Measurements from ENCODE around the gene KCNN1. TPM values are rescaled to one million over a fixed set of nuclear protein-coding genes. Genes with fewer than 3 reads are reported as not detected.
"Not testable (repeated sequence)": the region's sequence is repeated elsewhere in the genome, so short reads cannot be mapped to it uniquely, and the experiment has no call there.

KCNN1 gene
- total RNA-seq = 16.3 TPM

GRCh38 chr19:17966550-17967256 is at the start of gene KCNN1:
Gene KCNN1 (plus strand): TSS chr19:17967107. CDS start chr19:17973889, 6,782 bp downstream.
- peak; percentile 81 to 91 for DNase-seq (ENCODE audit: low spot score in 2 of 2)
- no peak for FAIRE-seq

- FAIRE-seq; DNase-seq (ENCODE audit: low spot score in 2 of 2): not testable (repeated sequence)
These were observed 48.8 kb upstream of the KCNN1 start for GRCh38 chr19:17918151-17918550.

- not testable (repeated sequence) for DNase-seq (ENCODE audit: low spot score in 2 of 2); FAIRE-seq
These were observed 47.8 kb upstream of the KCNN1 start for GRCh38 chr19:17919122-17919521.

GRCh38 chr19:17920527-17920926 is 46.4 kb upstream of the KCNN1 start:
- no peak for DNase-seq (ENCODE audit: low spot score in 2 of 2)
- no peak for FAIRE-seq

GRCh38 chr19:17922138-17922537 is 44.8 kb upstream of the KCNN1 start:
- DNase-seq (ENCODE audit: low spot score in 2 of 2) (no peak), FAIRE-seq (no peak)

- DNase-seq (ENCODE audit: low spot score in 2 of 2) (no peak), FAIRE-seq (no peak)
These were observed 40.9 kb upstream of the KCNN1 start for GRCh38 chr19:17926044-17926443.

- DNase-seq (ENCODE audit: low spot score in 2 of 2) (no peak), FAIRE-seq (no peak)
These were observed 37.9 kb upstream of the KCNN1 start for GRCh38 chr19:17929056-17929455.

GRCh38 chr19:17931532-17932191 is 35.2 kb upstream of the KCNN1 start:
- DNase-seq (ENCODE audit: low spot score in 2 of 2) (no peak), FAIRE-seq (no peak)

- FAIRE-seq (no peak), DNase-seq (ENCODE audit: low spot score in 2 of 2) (peak; percentile 90 to 94)
These were observed 34.2 kb upstream of the KCNN1 start, which contains the start of gene CCDC124 for GRCh38 chr19:17932485-17933338. Gene CCDC124 (plus strand): TSS chr19:17933015. CDS start chr19:17936421, 3,406 bp downstream.

- no peak for FAIRE-seq
- no peak for DNase-seq (ENCODE audit: low spot score in 2 of 2)
These were observed 33.3 kb upstream of the KCNN1 start for GRCh38 chr19:17933414-17934129.

GRCh38 chr19:17936379-17936778 is 30.5 kb upstream of the KCNN1 start:
- FAIRE-seq (no peak), DNase-seq (ENCODE audit: low spot score in 2 of 2) (no peak)

GRCh38 chr19:17937371-17937900 is 29.5 kb upstream of the KCNN1 start:
- DNase-seq (ENCODE audit: low spot score in 2 of 2) = no peak
- no peak for FAIRE-seq

- peak; percentile 80 to 90 for DNase-seq (ENCODE audit: low spot score in 2 of 2)
- FAIRE-seq = no peak
These were observed 28.6 kb upstream of the KCNN1 start for GRCh38 chr19:17938092-17938845.

- no peak for DNase-seq (ENCODE audit: low spot score in 2 of 2)
- no peak for FAIRE-seq
These were observed 24.7 kb upstream of the KCNN1 start for GRCh38 chr19:17942181-17942580.

GRCh38 chr19:17942582-17943273 is 24.2 kb upstream of the KCNN1 start:
- DNase-seq (ENCODE audit: low spot score in 2 of 2) (peak in 1 of 2 donors; percentile 27), FAIRE-seq (no peak)

GRCh38 chr19:17943274-17944221 is 23.4 kb upstream of the KCNN1 start:
- no peak for FAIRE-seq
- DNase-seq (ENCODE audit: low spot score in 2 of 2) = peak in 1 of 2 donors; percentile 21

- DNase-seq (ENCODE audit: low spot score in 2 of 2) (peak in 1 of 2 donors; percentile 32), FAIRE-seq (no peak)
These were observed 22.6 kb upstream of the KCNN1 start for GRCh38 chr19:17944301-17944700.

Data from frontal cortex (tissue), 4 donors.